ACHN (cell line): ENCODE results near the gene TEAD1.

Source experiments
- DNase-seq: peaks from one replicate; pipeline ENCODE4 v3.0.0-alpha.2; 2015
- in situ Hi-C: cut with HindIII; loops from 2 replicates; pipeline ENCODE4 v1.10.0; 2017; ENCODE audit warnings: low sequenced_read_pairs, low pct_ligation_motif_present, low pct_unique_long_range_greater_than_20kb

TEAD1 gene

GRCh38 chr11:12809364-12809763 is 135.1 kb downstream of the TEAD1 start:
- in situ Hi-C loops = no loop called here
- no peak for DNase-seq

- in situ Hi-C loops = no loop called here
- DNase-seq = no peak
Measured at GRCh38 chr11:12809864-12810567, 135.8 kb downstream of the TEAD1 start.

- no peak for DNase-seq
- in situ Hi-C loops = no loop called here
Measured at GRCh38 chr11:12810568-12810894, 136.3 kb downstream of the TEAD1 start.

GRCh38 chr11:12811861-12812260 is 137.6 kb downstream of the TEAD1 start:
- no peak for DNase-seq
- in situ Hi-C loops = no loop called here

- no peak for DNase-seq
- in situ Hi-C loops = no loop called here
Measured at GRCh38 chr11:12812849-12813248, 138.6 kb downstream of the TEAD1 start.

GRCh38 chr11:12813371-12814225 is 139.4 kb downstream of the TEAD1 start:
- no peak for DNase-seq
- in situ Hi-C loops = no loop called here

GRCh38 chr11:12815129-12815480 is 140.9 kb downstream of the TEAD1 start:
- no peak for DNase-seq
- in situ Hi-C loops = no loop called here

- DNase-seq = no peak
- in situ Hi-C loops = no loop called here
Measured at GRCh38 chr11:12815931-12816494, 141.8 kb downstream of the TEAD1 start.

GRCh38 chr11:12817681-12818332 is 143.6 kb downstream of the TEAD1 start:
- in situ Hi-C loops = no loop called here
- DNase-seq = no peak

- no peak for DNase-seq
- in situ Hi-C loops = no loop called here
Measured at GRCh38 chr11:12818333-12819015, 144.3 kb downstream of the TEAD1 start.

- no peak for DNase-seq
- in situ Hi-C loops = no loop called here
Measured at GRCh38 chr11:12822392-12823022, 148.3 kb downstream of the TEAD1 start.

GRCh38 chr11:12824281-12825041 is 150.2 kb downstream of the TEAD1 start:
- no peak for DNase-seq
- in situ Hi-C loops = no loop called here

- DNase-seq = no peak
- in situ Hi-C loops = no loop called here
Measured at GRCh38 chr11:12826441-12826840, 152.2 kb downstream of the TEAD1 start.

GRCh38 chr11:12827369-12827768 is 153.1 kb downstream of the TEAD1 start:
- in situ Hi-C loops = no loop called here
- DNase-seq = no peak

- peak; percentile 62 for DNase-seq
- in situ Hi-C loops = no loop called here
Measured at GRCh38 chr11:12827929-12828812, 153.9 kb downstream of the TEAD1 start.

- no peak for DNase-seq
Measured at GRCh38 chr11:12829131-12829530, 154.9 kb downstream of the TEAD1 start.

More at GRCh38 chr11:12829131-12829530, 154.9 kb downstream of the TEAD1 start:
- in situ Hi-C loops = no loop called here
